Measurements from ENCODE around the gene PSMA8.
"Not testable (repeated sequence)": the region's sequence is repeated elsewhere in the genome, so short reads cannot be mapped to it uniquely, and the experiment has no call there.

The PSMA8 gene

DNA sequence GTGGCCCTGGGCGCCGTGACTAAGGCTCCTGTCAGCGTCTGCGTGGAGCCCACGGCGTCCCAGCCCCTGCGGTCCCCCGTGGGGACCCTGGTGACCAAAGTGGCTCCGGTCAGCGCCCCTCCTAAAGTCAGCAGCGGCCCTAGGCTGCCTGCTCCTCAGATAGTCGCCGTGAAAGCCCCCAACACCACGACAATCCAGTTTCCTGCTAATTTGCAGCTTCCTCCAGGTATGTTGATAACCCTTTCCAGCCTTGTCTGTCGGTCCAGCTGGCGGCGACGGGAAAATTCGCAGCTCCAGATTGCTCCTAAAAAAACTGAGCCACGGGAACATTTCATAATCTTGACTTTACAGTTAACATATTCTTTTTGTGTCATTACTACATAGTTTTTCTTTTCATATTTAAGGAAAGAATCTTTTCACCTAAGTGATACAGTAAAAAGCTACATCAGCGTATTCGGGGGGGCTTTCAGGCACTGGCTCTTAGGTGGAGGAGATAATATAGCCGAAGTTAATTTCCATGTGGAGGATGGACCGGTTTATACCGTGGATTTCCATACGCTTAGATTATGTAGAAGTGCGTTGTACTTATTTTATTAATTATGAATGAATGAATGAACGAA, 93.5 kb downstream of the PSMA8 start:
- H3K36me3 Mint-ChIP-seq (ENCODE audit: low read depth), result no peaks in the 10 kb centered on the region
- TF ChIP-seq, protein P1, sequence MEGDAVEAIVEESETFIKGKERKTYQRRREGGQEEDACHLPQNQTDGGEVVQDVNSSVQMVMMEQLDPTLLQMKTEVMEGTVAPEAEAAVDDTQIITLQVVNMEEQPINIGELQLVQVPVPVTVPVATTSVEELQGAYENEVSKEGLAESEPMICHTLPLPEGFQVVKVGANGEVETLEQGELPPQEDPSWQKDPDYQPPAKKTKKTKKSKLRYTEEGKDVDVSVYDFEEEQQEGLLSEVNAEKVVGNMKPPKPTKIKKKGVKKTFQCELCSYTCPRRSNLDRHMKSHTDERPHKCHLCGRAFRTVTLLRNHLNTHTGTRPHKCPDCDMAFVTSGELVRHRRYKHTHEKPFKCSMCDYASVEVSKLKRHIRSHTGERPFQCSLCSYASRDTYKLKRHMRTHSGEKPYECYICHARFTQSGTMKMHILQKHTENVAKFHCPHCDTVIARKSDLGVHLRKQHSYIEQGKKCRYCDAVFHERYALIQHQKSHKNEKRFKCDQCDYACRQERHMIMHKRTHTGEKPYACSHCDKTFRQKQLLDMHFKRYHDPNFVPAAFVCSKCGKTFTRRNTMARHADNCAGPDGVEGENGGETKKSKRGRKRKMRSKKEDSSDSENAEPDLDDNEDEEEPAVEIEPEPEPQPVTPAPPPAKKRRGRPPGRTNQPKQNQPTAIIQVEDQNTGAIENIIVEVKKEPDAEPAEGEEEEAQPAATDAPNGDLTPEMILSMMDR (IDR thresholded peaks at IDR 0.05; ENCODE audit: unreplicated experiment in 3 of 3), result no peak
- H3K27ac Mint-ChIP-seq, result peak overlapping the region in 1 of 3 experiments; percentile 71
- peaks cover 33% of the 10 kb centered on the region for H3K27me3 Mint-ChIP-seq (ENCODE audit: low read depth)
- H3K9me3 Mint-ChIP-seq, result no peaks in the 10 kb centered on the region
- H3K4me3 Mint-ChIP-seq, result peak overlapping the region; percentile 90 to 99 (median 95)
- H3K4me1 Mint-ChIP-seq, result peaks cover 13% of the 10 kb centered on the region

GRCh38 chr18:26228562-26229260, 95.0 kb downstream of the PSMA8 start:
- no peaks in the 10 kb centered on the region for H3K9me3 Mint-ChIP-seq
- peaks cover 13% of the 10 kb centered on the region for H3K4me1 Mint-ChIP-seq
- peak overlapping the region in 2 of 3 experiments; percentile 95 to 99 for H3K4me3 Mint-ChIP-seq
- H3K36me3 Mint-ChIP-seq (ENCODE audit: low read depth), result no peaks in the 10 kb centered on the region
- TF ChIP-seq, protein P1 (IDR thresholded peaks at IDR 0.05; ENCODE audit: unreplicated experiment in 3 of 3), result no peak
- no peak overlapping the region for H3K27ac Mint-ChIP-seq
- H3K27me3 Mint-ChIP-seq (ENCODE audit: low read depth), result peaks cover 32% of the 10 kb centered on the region

- no peaks in the 10 kb centered on the region for H3K36me3 Mint-ChIP-seq (ENCODE audit: low read depth)
- no peak overlapping the region for H3K27ac Mint-ChIP-seq
- H3K9me3 Mint-ChIP-seq, result no peaks in the 10 kb centered on the region
- peaks cover 18% of the 10 kb centered on the region for H3K27me3 Mint-ChIP-seq (ENCODE audit: low read depth)
- peaks cover 13% of the 10 kb centered on the region for H3K4me1 Mint-ChIP-seq
- H3K4me3 Mint-ChIP-seq, result no peak overlapping the region
- TF ChIP-seq, protein P1 (IDR thresholded peaks at IDR 0.05; ENCODE audit: unreplicated experiment in 3 of 3), result no peak
Measured at GRCh38 chr18:26230497-26230896, 96.8 kb downstream of the PSMA8 start.

- H3K4me3 Mint-ChIP-seq, result no peak overlapping the region
- no peak overlapping the region for H3K27ac Mint-ChIP-seq
- TF ChIP-seq, protein P1 (IDR thresholded peaks at IDR 0.05; ENCODE audit: unreplicated experiment in 3 of 3), result no peak
- H3K27me3 Mint-ChIP-seq (ENCODE audit: low read depth), result no peaks in the 10 kb centered on the region
- peaks cover 9% of the 10 kb centered on the region for H3K9me3 Mint-ChIP-seq
- H3K4me1 Mint-ChIP-seq, result no peaks in the 10 kb centered on the region
- no peaks in the 10 kb centered on the region for H3K36me3 Mint-ChIP-seq (ENCODE audit: low read depth)
Measured at GRCh38 chr18:26233208-26233607, 99.5 kb downstream of the PSMA8 start.

- H3K4me3 Mint-ChIP-seq; H3K36me3 Mint-ChIP-seq (ENCODE audit: low read depth); H3K27me3 Mint-ChIP-seq (ENCODE audit: low read depth); H3K4me1 Mint-ChIP-seq; H3K27ac Mint-ChIP-seq: not testable (repeated sequence)
- peaks cover 21% of the 10 kb centered on the region for H3K9me3 Mint-ChIP-seq
Measured at GRCh38 chr18:26237363-26237762, 103.7 kb downstream of the PSMA8 start.

DNA sequence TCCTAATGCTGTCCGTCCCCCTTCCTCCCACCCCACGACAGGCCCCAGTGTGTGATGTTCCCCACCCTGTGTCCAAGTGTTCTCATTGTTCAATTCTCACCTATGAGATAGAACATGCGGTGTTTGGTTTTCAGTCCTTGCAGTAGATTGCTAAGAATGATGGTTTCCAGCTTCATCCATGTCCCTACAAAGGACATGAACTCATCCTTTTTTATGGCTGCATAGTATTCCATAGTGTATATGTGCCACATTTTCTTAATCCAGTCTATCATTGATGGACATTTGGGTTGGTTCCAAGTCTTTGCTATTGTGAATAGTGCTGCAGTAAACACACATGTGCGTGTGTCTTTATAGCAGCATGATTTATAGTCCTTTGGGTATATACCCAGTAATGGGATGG, 105.0 kb downstream of the PSMA8 start:
- not testable (repeated sequence) for H3K4me1 Mint-ChIP-seq; H3K27me3 Mint-ChIP-seq (ENCODE audit: low read depth); H3K27ac Mint-ChIP-seq; H3K36me3 Mint-ChIP-seq (ENCODE audit: low read depth); H3K4me3 Mint-ChIP-seq
- H3K9me3 Mint-ChIP-seq, result peaks cover 33% of the 10 kb centered on the region

DNA sequence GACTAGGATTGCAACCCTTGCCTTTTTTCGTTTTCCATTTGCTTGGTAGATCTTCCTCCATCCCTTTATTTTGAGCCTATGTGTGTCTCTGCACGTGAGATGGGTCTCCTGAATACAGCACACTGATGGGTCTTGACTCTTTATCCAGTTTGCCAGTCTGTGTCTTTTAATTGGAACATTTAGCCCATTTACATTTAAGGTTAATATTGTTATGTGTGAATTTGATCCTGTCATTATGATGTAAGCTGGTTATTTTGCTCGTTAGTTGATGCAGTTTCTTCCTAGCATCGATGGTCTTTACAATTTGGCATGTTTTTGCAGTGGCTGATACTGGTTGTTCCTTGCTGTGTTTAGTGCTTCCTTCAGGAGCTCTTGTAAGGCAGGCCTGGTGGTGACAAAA, 108.7 kb downstream of the PSMA8 start:
- peaks cover 45% of the 10 kb centered on the region for H3K9me3 Mint-ChIP-seq
- not testable (repeated sequence) for H3K4me1 Mint-ChIP-seq; H3K27ac Mint-ChIP-seq; H3K27me3 Mint-ChIP-seq (ENCODE audit: low read depth); H3K4me3 Mint-ChIP-seq
- H3K36me3 Mint-ChIP-seq (ENCODE audit: low read depth), result peaks cover 16% of the 10 kb centered on the region

Measured in nephron (organoid).